ENCODE results near the gene HMOX1. TPM values are rescaled to one million over a fixed set of nuclear protein-coding genes. Genes with fewer than 3 reads are reported as not detected.

HMOX1 gene
- total RNA-seq, 1 experiment from 2014 or later, result 12.1 TPM

DNA sequence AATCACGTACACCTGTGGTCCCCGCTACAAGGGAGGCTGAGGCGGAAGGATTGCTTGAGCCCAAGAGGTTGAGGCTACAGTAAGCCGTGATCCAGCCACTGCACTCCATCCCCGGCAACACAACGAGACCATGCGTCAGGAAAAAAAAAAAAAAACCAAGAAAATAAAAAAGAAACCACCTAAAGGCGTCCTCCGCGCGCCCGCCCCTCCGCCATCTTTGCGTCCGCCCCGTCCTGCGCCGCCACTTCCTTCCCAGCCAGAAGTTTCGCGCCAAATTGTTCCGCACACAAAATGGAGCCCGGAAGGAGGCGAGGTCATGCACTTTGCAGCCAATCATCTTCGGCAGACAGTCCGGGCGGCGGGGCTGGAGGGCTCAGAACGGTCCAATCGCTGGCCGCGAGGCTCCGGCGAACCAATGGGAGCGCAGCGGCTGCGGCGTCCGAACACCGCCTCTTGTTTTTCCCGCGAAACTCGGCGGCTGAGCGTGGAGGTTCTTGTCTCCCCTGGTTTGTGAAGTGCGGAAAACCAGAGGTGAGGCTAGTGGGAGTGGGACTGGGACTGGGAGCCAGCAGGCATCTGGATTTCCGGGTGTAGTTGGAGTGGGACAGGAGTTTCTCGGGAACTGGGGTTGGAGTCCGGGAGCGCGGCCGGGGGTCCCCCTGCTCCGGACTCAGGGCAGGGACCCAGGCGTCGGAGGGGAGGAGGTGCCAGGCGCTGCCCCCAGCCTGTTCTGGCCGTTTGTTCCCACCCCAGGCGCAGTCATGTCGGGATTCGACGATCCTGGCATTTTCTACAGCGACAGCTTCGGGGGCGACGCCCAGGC, 19.0 kb downstream of the HMOX1 start, which contains the start of gene MCM5 (continued):
- no peak for TF ChIP-seq ATF2 (CRISPR knock-in tag; IDR thresholded peaks at IDR 0.05; ENCODE audit: borderline replicate concordance, low read depth)
- TF ChIP-seq CDX4 (CRISPR knock-in tag; IDR thresholded peaks at IDR 0.05; ENCODE audit: borderline replicate concordance), result no peak
- TF ChIP-seq, protein P1, sequence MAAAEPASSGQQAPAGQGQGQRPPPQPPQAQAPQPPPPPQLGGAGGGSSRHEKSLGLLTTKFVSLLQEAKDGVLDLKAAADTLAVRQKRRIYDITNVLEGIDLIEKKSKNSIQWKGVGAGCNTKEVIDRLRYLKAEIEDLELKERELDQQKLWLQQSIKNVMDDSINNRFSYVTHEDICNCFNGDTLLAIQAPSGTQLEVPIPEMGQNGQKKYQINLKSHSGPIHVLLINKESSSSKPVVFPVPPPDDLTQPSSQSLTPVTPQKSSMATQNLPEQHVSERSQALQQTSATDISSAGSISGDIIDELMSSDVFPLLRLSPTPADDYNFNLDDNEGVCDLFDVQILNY (CRISPR knock-in tag; IDR thresholded peaks at IDR 0.05), result peak; percentile 99
- no peak; the same call in 1 of the 2 replicates for TF ChIP-seq CREB1 (CRISPR knock-in tag; IDR thresholded peaks at IDR 0.05)
- TF ChIP-seq CBFB (CRISPR knock-in tag; IDR thresholded peaks at IDR 0.05; ENCODE audit: low read depth), result peak; percentile 85; the same call in 1 of the 2 replicates
- TF ChIP-seq, protein P2, sequence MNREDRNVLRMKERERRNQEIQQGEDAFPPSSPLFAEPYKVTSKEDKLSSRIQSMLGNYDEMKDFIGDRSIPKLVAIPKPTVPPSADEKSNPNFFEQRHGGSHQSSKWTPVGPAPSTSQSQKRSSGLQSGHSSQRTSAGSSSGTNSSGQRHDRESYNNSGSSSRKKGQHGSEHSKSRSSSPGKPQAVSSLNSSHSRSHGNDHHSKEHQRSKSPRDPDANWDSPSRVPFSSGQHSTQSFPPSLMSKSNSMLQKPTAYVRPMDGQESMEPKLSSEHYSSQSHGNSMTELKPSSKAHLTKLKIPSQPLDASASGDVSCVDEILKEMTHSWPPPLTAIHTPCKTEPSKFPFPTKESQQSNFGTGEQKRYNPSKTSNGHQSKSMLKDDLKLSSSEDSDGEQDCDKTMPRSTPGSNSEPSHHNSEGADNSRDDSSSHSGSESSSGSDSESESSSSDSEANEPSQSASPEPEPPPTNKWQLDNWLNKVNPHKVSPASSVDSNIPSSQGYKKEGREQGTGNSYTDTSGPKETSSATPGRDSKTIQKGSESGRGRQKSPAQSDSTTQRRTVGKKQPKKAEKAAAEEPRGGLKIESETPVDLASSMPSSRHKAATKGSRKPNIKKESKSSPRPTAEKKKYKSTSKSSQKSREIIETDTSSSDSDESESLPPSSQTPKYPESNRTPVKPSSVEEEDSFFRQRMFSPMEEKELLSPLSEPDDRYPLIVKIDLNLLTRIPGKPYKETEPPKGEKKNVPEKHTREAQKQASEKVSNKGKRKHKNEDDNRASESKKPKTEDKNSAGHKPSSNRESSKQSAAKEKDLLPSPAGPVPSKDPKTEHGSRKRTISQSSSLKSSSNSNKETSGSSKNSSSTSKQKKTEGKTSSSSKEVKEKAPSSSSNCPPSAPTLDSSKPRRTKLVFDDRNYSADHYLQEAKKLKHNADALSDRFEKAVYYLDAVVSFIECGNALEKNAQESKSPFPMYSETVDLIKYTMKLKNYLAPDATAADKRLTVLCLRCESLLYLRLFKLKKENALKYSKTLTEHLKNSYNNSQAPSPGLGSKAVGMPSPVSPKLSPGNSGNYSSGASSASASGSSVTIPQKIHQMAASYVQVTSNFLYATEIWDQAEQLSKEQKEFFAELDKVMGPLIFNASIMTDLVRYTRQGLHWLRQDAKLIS (CRISPR knock-in tag; IDR thresholded peaks at IDR 0.05; ENCODE audit: borderline replicate concordance), result 0 out of 2 replicates have a peak, but pooled peaks have one; percentile 73
- peak; percentile 24; the same call in 1 of the 2 replicates for TF ChIP-seq HMGXB4 (CRISPR knock-in tag; IDR thresholded peaks at IDR 0.05)
- TF ChIP-seq JUN (CRISPR knock-in tag; IDR thresholded peaks at IDR 0.05), result no peak
- TF ChIP-seq ZBTB21 (CRISPR knock-in tag; IDR thresholded peaks at IDR 0.05; ENCODE audit: borderline replicate concordance), result peak; percentile 76; the same call in 1 of the 2 replicates
- no peak for TF ChIP-seq FOXJ3 (CRISPR knock-in tag; IDR thresholded peaks at IDR 0.05; ENCODE audit: borderline replicate concordance)
- peak; percentile 77 for TF ChIP-seq ETV6 (CRISPR knock-in tag; IDR thresholded peaks at IDR 0.05)
- no peak for TF ChIP-seq JAZF1 (CRISPR knock-in tag; IDR thresholded peaks at IDR 0.05)
- TF ChIP-seq ATF1 (CRISPR knock-in tag; IDR thresholded peaks at IDR 0.05), result no peak
- TF ChIP-seq, protein P3, sequence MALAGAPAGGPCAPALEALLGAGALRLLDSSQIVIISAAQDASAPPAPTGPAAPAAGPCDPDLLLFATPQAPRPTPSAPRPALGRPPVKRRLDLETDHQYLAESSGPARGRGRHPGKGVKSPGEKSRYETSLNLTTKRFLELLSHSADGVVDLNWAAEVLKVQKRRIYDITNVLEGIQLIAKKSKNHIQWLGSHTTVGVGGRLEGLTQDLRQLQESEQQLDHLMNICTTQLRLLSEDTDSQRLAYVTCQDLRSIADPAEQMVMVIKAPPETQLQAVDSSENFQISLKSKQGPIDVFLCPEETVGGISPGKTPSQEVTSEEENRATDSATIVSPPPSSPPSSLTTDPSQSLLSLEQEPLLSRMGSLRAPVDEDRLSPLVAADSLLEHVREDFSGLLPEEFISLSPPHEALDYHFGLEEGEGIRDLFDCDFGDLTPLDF (CRISPR knock-in tag; IDR thresholded peaks at IDR 0.05), result 0 out of 2 replicates have a peak, but pooled peaks have one; percentile 82
- TF ChIP-seq ZNF396 (CRISPR knock-in tag; IDR thresholded peaks at IDR 0.05; ENCODE audit: borderline replicate concordance), result no peak
- peak; percentile 97 for TF ChIP-seq NFYB (CRISPR knock-in tag; conservative IDR thresholded peaks at IDR 0.05; ENCODE audit: low read depth)
- TF ChIP-seq ZNF232 (CRISPR knock-in tag; IDR thresholded peaks at IDR 0.05), result 0 out of 2 replicates have a peak, but pooled peaks have one; percentile 88
- TF ChIP-seq, protein P4, sequence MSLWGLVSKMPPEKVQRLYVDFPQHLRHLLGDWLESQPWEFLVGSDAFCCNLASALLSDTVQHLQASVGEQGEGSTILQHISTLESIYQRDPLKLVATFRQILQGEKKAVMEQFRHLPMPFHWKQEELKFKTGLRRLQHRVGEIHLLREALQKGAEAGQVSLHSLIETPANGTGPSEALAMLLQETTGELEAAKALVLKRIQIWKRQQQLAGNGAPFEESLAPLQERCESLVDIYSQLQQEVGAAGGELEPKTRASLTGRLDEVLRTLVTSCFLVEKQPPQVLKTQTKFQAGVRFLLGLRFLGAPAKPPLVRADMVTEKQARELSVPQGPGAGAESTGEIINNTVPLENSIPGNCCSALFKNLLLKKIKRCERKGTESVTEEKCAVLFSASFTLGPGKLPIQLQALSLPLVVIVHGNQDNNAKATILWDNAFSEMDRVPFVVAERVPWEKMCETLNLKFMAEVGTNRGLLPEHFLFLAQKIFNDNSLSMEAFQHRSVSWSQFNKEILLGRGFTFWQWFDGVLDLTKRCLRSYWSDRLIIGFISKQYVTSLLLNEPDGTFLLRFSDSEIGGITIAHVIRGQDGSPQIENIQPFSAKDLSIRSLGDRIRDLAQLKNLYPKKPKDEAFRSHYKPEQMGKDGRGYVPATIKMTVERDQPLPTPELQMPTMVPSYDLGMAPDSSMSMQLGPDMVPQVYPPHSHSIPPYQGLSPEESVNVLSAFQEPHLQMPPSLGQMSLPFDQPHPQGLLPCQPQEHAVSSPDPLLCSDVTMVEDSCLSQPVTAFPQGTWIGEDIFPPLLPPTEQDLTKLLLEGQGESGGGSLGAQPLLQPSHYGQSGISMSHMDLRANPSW (CRISPR knock-in tag; conservative IDR thresholded peaks at IDR 0.05; ENCODE audit: low read depth), result no peak
- peak; percentile 35; the same call in 1 of the 2 replicates for TF ChIP-seq CREM (CRISPR knock-in tag; IDR thresholded peaks at IDR 0.05)
- TF ChIP-seq, protein P5, sequence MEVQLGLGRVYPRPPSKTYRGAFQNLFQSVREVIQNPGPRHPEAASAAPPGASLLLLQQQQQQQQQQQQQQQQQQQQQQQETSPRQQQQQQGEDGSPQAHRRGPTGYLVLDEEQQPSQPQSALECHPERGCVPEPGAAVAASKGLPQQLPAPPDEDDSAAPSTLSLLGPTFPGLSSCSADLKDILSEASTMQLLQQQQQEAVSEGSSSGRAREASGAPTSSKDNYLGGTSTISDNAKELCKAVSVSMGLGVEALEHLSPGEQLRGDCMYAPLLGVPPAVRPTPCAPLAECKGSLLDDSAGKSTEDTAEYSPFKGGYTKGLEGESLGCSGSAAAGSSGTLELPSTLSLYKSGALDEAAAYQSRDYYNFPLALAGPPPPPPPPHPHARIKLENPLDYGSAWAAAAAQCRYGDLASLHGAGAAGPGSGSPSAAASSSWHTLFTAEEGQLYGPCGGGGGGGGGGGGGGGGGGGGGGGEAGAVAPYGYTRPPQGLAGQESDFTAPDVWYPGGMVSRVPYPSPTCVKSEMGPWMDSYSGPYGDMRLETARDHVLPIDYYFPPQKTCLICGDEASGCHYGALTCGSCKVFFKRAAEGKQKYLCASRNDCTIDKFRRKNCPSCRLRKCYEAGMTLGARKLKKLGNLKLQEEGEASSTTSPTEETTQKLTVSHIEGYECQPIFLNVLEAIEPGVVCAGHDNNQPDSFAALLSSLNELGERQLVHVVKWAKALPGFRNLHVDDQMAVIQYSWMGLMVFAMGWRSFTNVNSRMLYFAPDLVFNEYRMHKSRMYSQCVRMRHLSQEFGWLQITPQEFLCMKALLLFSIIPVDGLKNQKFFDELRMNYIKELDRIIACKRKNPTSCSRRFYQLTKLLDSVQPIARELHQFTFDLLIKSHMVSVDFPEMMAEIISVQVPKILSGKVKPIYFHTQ (CRISPR knock-in tag; IDR thresholded peaks at IDR 0.05), result 0 out of 2 replicates have a peak, but pooled peaks have one; percentile 41
- no peak for TF ChIP-seq TCF7 (CRISPR knock-in tag; IDR thresholded peaks at IDR 0.05; ENCODE audit: low read depth)

All from WTC11 (cell line).